Measurements from ENCODE around the gene NGFR.

Gene NGFR

GRCh38 chr17:49469831-49470810, 25.0 kb upstream of the NGFR start:
- peak; percentile 20 for DNase-seq

- DNase-seq = no peak
These were observed 23.9 kb upstream of the NGFR start for GRCh38 chr17:49471089-49471683.

- DNase-seq = no peak
These were observed 23.3 kb upstream of the NGFR start for GRCh38 chr17:49471769-49472168.

- DNase-seq = no peak
These were observed 22.6 kb upstream of the NGFR start for GRCh38 chr17:49472527-49472926.

- no peak for DNase-seq
These were observed 21.0 kb upstream of the NGFR start for GRCh38 chr17:49473900-49474751.

GRCh38 chr17:49477709-49478108, 17.4 kb upstream of the NGFR start:
- no peak for DNase-seq

- no peak for DNase-seq
These were observed 14.1 kb upstream of the NGFR start for GRCh38 chr17:49480836-49481615.

GRCh38 chr17:49482144-49482817, 12.8 kb upstream of the NGFR start:
- DNase-seq = no peak

GRCh38 chr17:49483599-49484509, 11.2 kb upstream of the NGFR start:
- DNase-seq = no peak

GRCh38 chr17:49484588-49484987, 10.5 kb upstream of the NGFR start:
- DNase-seq = no peak

- DNase-seq = no peak
These were observed 9.0 kb upstream of the NGFR start for GRCh38 chr17:49486012-49486641.

- DNase-seq = no peak
These were observed 7.9 kb upstream of the NGFR start for GRCh38 chr17:49487183-49487582.

GRCh38 chr17:49488612-49489011, 6.5 kb upstream of the NGFR start:
- DNase-seq = no peak

- no peak for DNase-seq
These were observed 5.7 kb upstream of the NGFR start for GRCh38 chr17:49489348-49489747.

- no peak for DNase-seq
These were observed 4.8 kb upstream of the NGFR start for GRCh38 chr17:49490276-49490675.

GRCh38 chr17:49491192-49491769, 3.8 kb upstream of the NGFR start:
- DNase-seq = no peak

- no peak for DNase-seq
These were observed 601 bp upstream of the NGFR start for GRCh38 chr17:49494399-49494985.

GRCh38 chr17:49495842-49496182, 719 bp downstream of the NGFR start:
- no peak for DNase-seq

- peak; percentile 92 for DNase-seq
These were observed 1.2 kb downstream of the NGFR start for GRCh38 chr17:49496183-49496866.
